H1 (cell line): ENCODE measurements around the gene ELAPOR1. TPM values are rescaled to one million over a fixed set of nuclear protein-coding genes. Genes with fewer than 3 reads are reported as not detected.

ENCODE experiments used
- CEBPB ChIP-seq: IDR thresholded peaks from 2 replicates; pipeline ENCODE4 v1.6.1; 2012; ENCODE audit warnings: low read depth, low read length
- HDAC6 ChIP-seq: IDR thresholded peaks from one replicate; pipeline ENCODE4 v1.7.1; 2012; ENCODE audit warnings: low read depth, mild to moderate bottlenecking, inconsistent platforms, low read length, moderate library complexity
- polyA plus RNA-seq, 7 experiments: library from polyadenylated mRNA; depleted of rRNA in 3 of 7; stranded (reverse) in 5 of 7; unstranded in 2 of 7; fragments of >200 nt in 5 of 7; fragments of 200-250 nt in 2 of 7; gene quantifications; 1 replicate in 5 of 7; 2 replicates in 1 of 7; 4 replicates in 1 of 7; pipeline versions ENCODE4 v1.2.1 to v1.2.3, GENCODE V29; 2011 to 2013; ENCODE audit warnings: missing spikeins in 2 of 7, mixed read lengths in 2 of 7
- total RNA-seq: library from RNA; stranded (reverse); fragmentation: NEBNext Ultra II Directional; extraction: Animal tissue kit (Norgen Biotek cat#: 25700); gene quantifications from 2 replicates; pipeline ENCODE4 v1.2.1, GENCODE V29; 2021
- TF ChIP-seq, protein P1 (sequence below): IDR thresholded peaks from 2 replicates; pipeline ENCODE4 v1.6.1; 2012; ENCODE audit warnings: low read length, inconsistent platforms

ELAPOR1 gene
- total and polyA plus RNA-seq, 2 of the 8 experiments (the other 6 are each of a cell fraction or from before 2014, with no cell fraction given), result 1.2 to 2.5 TPM

DNA sequence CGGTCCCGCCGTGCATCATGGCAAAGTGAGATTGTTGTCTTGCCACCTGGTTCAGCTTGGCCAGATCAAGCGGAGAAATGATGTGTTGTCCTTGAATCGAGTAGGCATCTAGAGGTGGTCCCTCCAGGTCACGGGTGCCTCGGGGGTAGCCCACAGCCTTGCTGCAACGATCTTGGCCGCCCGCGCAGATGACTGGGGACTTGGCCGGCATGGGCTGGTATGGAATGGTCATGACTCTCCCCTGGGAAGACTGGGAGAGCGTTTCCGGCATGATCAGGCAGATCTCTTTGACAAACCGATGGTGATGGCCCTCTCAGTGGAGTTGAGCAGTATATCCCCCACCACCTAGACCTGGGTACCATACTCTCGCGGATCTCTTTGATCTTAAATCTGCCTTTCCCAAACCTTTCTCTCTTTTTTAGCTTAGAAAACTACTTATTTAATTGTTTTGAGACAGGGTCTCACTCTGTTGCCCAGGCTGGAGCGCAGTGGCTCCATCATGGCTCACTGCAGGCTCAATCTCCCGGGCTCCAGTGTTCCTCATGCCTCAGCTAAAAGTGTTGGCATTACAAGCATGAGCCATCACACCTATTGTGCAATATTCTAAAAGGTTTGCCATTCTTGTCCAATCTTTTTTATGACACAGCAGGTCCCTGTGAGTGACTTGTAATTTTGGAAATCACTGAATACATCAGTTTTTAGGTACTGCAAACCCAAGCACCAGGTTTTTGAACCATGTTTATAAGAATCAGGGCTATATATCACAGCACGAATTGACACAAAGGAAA, 9.4 kb upstream of the ELAPOR1 start (continued):
- TF ChIP-seq, protein P1, sequence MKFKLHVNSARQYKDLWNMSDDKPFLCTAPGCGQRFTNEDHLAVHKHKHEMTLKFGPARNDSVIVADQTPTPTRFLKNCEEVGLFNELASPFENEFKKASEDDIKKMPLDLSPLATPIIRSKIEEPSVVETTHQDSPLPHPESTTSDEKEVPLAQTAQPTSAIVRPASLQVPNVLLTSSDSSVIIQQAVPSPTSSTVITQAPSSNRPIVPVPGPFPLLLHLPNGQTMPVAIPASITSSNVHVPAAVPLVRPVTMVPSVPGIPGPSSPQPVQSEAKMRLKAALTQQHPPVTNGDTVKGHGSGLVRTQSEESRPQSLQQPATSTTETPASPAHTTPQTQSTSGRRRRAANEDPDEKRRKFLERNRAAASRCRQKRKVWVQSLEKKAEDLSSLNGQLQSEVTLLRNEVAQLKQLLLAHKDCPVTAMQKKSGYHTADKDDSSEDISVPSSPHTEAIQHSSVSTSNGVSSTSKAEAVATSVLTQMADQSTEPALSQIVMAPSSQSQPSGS, result no peak
- TF ChIP-seq CEBPB, result peak; percentile 66; the same call in 1 of the 2 replicates
- no peak for TF ChIP-seq HDAC6
